Measurements from ENCODE around the gene MTRF1L. TPM values are rescaled to one million over a fixed set of nuclear protein-coding genes. Genes with fewer than 3 reads are reported as not detected.
A peak's percentile ranks its signal among the peaks of the same experiment; 100 is the strongest.
"Not testable (repeated sequence)": the region's sequence is repeated elsewhere in the genome, so short reads cannot be mapped to it uniquely, and the experiment has no call there.

Gene MTRF1L
- total RNA-seq, 1 experiment from 2014 or later, result 25.5 TPM

DNA sequence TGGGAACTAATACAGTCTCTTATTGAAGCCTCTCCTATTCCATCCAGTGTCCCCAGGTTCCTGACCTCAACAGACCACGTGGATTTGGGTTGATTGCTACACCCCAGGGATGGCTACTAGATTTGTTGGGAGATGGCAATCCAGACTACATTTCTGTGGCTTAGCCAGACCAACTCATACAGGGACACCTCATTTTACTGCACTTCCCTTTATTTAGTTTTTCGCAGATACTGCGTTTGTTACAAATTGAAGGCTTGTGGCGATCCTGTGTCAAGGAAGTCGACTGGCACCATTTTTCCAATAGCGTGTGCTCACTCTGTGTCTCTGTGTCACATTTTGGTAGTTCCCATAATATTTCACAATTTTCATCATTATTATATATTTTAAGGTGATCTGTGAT, 10.3 kb upstream of the MTRF1L start:
- BruUV-seq (replicated peaks), result no TSS peak
- DNase-seq (ENCODE audit: unreplicated experiment), result no peak
- ChIA-PET POLR2A (no interaction called here), CTCF (no interaction called here)
- TF ChIP-seq, protein P1, sequence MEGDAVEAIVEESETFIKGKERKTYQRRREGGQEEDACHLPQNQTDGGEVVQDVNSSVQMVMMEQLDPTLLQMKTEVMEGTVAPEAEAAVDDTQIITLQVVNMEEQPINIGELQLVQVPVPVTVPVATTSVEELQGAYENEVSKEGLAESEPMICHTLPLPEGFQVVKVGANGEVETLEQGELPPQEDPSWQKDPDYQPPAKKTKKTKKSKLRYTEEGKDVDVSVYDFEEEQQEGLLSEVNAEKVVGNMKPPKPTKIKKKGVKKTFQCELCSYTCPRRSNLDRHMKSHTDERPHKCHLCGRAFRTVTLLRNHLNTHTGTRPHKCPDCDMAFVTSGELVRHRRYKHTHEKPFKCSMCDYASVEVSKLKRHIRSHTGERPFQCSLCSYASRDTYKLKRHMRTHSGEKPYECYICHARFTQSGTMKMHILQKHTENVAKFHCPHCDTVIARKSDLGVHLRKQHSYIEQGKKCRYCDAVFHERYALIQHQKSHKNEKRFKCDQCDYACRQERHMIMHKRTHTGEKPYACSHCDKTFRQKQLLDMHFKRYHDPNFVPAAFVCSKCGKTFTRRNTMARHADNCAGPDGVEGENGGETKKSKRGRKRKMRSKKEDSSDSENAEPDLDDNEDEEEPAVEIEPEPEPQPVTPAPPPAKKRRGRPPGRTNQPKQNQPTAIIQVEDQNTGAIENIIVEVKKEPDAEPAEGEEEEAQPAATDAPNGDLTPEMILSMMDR (IDR thresholded peaks at IDR 0.05; ENCODE audit: unreplicated experiment), result no peak
- no peak overlapping the region for H3K27ac Mint-ChIP-seq (ENCODE audit: low read depth, unreplicated experiment)
- H3K4me1 Mint-ChIP-seq (ENCODE audit: insufficient read depth, unreplicated experiment), result no peaks in the 10 kb centered on the region
- no peak overlapping the region for H3K4me3 Mint-ChIP-seq (ENCODE audit: unreplicated experiment)
- no peaks in the 10 kb centered on the region for H3K36me3 Mint-ChIP-seq (ENCODE audit: insufficient read depth, unreplicated experiment)
- no peaks in the 10 kb centered on the region for H3K9me3 Mint-ChIP-seq (ENCODE audit: unreplicated experiment)
- H3K27me3 Mint-ChIP-seq (ENCODE audit: insufficient read depth, unreplicated experiment), result no peaks in the 10 kb centered on the region
- intact Hi-C loops (cut with micrococcal nuclease), result no loop called here

DNA sequence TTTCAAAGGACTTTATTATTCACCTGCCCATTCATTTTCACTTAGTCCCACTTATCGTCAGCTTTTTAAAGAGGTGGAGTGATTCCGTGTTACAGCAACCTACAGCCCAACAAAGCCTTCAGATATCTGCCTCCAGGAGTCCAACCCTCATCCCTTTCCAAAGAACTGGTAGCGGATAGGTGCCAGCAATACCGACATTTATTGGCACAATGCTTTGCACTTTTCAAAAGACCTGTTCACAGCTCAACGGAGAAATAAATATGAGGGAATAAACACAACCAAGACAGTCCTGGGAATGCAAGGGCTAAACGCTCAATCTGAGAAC, 819 bp upstream of the MTRF1L start:
- TF ChIP-seq, protein P1 (IDR thresholded peaks at IDR 0.05; ENCODE audit: unreplicated experiment), result no peak
- H3K9me3 Mint-ChIP-seq (ENCODE audit: unreplicated experiment), result no peaks in the 10 kb centered on the region
- peak overlapping the region; percentile 99 for H3K4me3 Mint-ChIP-seq (ENCODE audit: unreplicated experiment)
- DNase-seq (ENCODE audit: unreplicated experiment), result peak; percentile 37
- intact Hi-C loops (cut with micrococcal nuclease), result no loop called here
- CTCF ChIA-PET, result interaction anchor here (0.6 kb wide), 1 partner anchor 84 kb away, joined by 3 read pairs; no protein-coding TSS in a partner anchor
- peaks cover 29% of the 10 kb centered on the region for H3K4me1 Mint-ChIP-seq (ENCODE audit: insufficient read depth, unreplicated experiment)
- H3K27me3 Mint-ChIP-seq (ENCODE audit: insufficient read depth, unreplicated experiment), result no peaks in the 10 kb centered on the region
- H3K27ac Mint-ChIP-seq (ENCODE audit: low read depth, unreplicated experiment), result peak overlapping the region; percentile 97
- peaks cover 23% of the 10 kb centered on the region for H3K36me3 Mint-ChIP-seq (ENCODE audit: insufficient read depth, unreplicated experiment)
- POLR2A ChIA-PET, result interaction anchor here (0.7 to 5.9 kb wide), 10 partner anchors 12 to 623 kb away, joined by 3 to 42 read pairs (median 4); partner anchors contain the start of gene FBXO5
- no TSS peak for BruUV-seq (replicated peaks)

DNA sequence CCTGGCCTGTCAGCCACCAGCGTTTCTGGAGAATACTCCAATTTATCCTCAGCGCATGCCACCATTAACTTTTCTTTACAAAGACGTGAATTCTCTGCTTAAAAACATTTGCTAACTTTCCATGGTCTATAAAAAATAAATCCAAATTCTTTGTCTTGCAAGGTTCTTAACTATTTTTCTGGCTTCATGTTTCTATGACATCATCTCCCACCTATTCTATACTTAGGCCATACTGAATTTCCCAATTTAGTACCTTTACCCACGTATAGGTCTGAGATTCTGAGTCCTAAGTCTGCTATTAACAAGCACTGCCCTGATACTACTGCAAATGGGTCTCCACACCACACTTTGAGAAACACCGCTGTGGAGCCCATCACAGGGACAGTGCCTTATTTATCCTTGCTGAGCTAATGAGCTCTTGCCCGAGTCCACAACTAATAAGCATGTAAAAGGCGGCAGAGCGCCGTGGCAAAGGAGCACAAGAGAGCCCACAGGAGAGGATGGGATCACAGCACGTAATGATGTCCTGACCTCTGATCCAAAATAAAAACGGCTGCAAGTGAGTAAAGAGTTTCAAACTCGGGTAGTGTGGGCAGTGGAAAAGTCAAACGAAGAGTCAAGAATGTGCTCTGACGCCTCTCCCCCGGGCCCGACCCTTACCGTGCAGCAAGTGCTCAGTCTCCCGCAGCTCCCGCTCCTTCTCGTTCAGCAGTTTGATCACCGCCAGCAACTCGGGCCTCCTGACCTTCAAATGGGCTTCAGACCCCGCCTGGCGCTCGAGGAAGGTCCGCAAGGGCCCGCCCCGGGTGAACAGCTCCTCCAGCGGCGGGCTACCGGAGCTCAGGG, 519 bp downstream of the MTRF1L start:
- Mint-ChIP-seq H3K4me3 (ENCODE audit: unreplicated experiment) (peak overlapping the region; percentile 99), H3K27me3 (ENCODE audit: insufficient read depth, unreplicated experiment) (no peaks in the 10 kb centered on the region), H3K9me3 (ENCODE audit: unreplicated experiment) (no peaks in the 10 kb centered on the region), H3K4me1 (ENCODE audit: insufficient read depth, unreplicated experiment) (peaks cover 32% of the 10 kb centered on the region), H3K36me3 (ENCODE audit: insufficient read depth, unreplicated experiment) (peaks cover 35% of the 10 kb centered on the region), H3K27ac (ENCODE audit: low read depth, unreplicated experiment) (peak overlapping the region; percentile 97)
- ChIA-PET CTCF (interaction anchor here (0.5 to 0.6 kb wide), 2 partner anchors 28 to 324 kb away, joined by 3 read pairs; no protein-coding TSS in a partner anchor), POLR2A (interaction anchor here (1.3 to 8.0 kb wide), 5 partner anchors 11 to 24 kb away, joined by 4 to 100 read pairs (median 17); partner anchors contain the start of gene FBXO5)
- DNase-seq (ENCODE audit: unreplicated experiment), result peak; percentile 27
- intact Hi-C loops (cut with micrococcal nuclease), result no loop called here
- TSS peak; percentile 63 for BruUV-seq (replicated peaks)
- TF ChIP-seq, protein P1 (IDR thresholded peaks at IDR 0.05; ENCODE audit: unreplicated experiment), result no peak

DNA sequence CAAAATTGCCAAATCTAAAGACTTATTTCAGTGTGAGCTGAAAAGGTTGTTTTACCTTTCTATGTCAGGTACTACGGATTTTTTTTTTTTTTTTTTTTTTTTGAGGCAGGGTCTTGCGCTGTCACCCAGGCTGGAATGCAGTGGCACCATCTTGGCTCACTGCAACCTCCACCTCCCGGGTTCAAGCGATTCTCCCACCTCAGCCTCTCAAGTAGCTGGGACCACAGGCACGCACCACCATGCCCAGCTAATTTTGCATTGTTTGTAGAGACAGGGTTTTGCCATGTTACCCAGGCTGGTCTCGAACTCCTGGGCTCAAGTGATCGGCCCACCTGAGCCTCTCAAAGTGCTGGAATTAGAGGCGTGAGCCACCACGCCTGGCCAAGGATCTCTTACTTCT, 1.7 kb downstream of the MTRF1L start:
- Mint-ChIP-seq H3K4me1 (ENCODE audit: insufficient read depth, unreplicated experiment) (peaks cover 37% of the 10 kb centered on the region), H3K4me3 (ENCODE audit: unreplicated experiment) (peak overlapping the region; percentile 99), H3K27ac (ENCODE audit: low read depth, unreplicated experiment) (peak overlapping the region; percentile 97), H3K36me3 (ENCODE audit: insufficient read depth, unreplicated experiment) (peaks cover 42% of the 10 kb centered on the region)
- ChIA-PET POLR2A (interaction anchor here (0.5 to 8.0 kb wide), 7 partner anchors 10 to 600 kb away, joined by 3 to 100 read pairs (median 4); partner anchors contain the start of gene FBXO5), CTCF (interaction anchor here (0.7 kb wide), 2 partner anchors 10 to 52 kb away, joined by 3 read pairs; no protein-coding TSS in a partner anchor)
- DNase-seq (ENCODE audit: unreplicated experiment); H3K27me3 Mint-ChIP-seq (ENCODE audit: insufficient read depth, unreplicated experiment); H3K9me3 Mint-ChIP-seq (ENCODE audit: unreplicated experiment); intact Hi-C loops (cut with micrococcal nuclease); BruUV-seq (replicated peaks): not testable (repeated sequence)
